ENCODE data around the gene OVCA2.

Gene OVCA2

DNA sequence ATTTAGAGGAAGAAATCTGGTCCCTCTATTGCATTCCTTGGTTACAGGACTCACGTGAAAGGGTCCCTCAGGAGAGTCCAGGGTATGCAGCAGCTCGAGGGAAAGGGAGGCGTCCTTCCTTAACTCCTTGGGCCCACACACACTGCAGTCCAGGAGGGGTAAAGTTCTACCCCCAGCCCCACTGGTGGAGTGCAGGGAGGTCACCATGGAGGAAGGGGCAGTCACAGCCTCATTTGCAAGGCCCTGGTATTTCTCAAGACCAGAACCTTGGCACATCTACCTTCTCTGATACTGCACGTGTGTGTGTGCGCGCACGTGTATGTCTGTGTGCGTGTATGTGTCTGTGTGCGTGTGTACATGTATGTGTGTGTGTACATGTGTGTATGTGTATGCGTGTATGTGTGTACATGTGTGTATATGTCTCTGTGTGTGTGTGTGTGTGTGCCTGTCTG, 24.2 kb downstream of the OVCA2 start:
- DNase-seq: no peak

DNA sequence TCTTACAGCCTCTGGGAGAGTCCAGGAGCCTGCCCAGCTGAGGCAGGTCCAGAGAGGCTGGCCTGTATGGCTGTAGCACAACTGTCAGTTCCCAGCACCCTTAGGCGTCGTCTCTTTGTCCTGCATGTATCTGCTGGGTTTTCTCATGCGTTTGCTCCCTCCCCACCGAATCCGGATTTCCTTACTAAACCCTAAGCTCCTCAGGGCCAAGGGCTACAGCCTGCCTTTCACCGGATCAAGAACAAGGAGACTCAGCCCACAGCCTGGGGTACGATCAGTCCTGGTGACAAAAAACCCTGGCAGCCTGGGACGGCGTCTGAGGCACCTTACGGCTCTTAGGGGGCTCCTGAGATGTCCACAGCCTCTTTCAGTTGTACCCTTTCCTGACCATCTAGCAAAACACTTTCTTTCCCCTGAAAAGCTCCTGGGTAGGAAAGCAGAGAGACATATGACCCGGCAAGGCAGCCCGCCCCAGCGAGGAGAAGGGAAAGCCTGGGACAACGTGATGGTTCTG, 25.3 kb downstream of the OVCA2 start:
- no peak for DNase-seq

DNA sequence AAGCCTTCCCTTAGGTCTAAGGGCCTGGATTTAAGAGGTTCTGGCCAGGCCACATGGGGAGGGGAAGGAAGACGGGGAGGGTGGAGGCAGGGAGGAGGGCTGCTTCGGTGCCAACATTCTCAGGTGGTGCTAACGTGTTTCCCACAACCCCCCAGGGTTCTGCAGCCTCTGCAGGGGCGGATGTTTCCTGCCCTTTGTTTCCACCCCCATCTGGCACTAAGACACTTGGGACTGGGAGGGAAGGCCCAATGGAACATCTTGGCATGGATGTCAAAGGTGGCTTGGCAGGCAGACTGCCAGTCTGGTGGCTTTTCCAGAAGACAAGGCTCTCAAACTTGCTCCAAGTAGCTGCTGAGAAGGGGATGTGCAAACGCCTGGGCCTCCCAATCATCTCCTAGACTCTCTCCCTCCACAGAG, 25.8 kb downstream of the OVCA2 start:
- DNase-seq: no peak

DNA sequence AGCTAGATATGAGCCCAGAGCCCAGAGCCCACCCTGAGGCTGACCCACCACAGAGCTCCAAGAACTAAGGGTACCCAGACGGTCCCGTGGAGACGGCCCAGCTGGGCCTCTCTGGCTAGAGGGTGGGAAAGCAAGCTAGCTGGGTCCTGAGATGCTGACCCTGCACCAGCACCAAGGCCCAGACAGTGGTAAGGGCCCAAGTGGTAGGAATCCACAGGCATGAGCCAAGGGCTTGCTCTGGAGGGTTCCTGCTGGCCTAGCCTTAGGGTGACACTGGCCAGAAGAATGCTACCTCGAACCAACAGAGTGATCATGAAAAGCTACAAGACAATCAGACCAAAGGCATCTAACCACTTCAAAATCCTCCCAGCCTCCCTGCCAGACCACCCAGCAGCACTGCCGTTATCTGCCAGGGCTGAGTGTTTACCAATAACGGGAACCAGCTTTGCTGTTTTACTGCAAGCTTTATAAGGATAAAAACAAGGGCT, 26.3 kb downstream of the OVCA2 start:
- DNase-seq: no peak

DNA sequence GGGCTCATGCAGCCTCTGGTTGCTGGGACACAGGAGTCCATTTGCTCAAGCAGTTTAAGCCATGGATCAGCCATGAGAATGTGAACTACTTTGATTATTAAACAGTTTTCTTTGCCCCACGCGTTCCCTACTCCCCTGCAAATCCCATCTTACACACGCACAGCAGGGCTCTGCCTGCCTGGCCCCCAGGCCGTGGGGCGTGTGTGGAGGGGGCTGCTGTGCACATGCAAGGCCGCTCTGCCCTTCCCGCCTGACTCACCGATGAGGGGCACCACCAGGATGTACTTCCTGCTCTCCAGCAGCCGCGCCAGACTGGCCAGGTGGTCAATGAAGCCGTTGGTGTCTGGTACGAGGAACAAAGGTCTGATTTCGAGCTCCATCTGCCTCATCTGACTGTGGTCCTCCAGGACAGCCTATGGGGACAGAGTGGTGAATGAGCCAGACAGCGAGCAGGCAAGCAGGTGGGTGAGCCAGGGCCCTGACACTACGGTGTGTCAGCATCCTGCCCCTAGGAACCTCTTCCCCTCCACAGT, 26.8 kb downstream of the OVCA2 start:
- DNase-seq: no peak

DNA sequence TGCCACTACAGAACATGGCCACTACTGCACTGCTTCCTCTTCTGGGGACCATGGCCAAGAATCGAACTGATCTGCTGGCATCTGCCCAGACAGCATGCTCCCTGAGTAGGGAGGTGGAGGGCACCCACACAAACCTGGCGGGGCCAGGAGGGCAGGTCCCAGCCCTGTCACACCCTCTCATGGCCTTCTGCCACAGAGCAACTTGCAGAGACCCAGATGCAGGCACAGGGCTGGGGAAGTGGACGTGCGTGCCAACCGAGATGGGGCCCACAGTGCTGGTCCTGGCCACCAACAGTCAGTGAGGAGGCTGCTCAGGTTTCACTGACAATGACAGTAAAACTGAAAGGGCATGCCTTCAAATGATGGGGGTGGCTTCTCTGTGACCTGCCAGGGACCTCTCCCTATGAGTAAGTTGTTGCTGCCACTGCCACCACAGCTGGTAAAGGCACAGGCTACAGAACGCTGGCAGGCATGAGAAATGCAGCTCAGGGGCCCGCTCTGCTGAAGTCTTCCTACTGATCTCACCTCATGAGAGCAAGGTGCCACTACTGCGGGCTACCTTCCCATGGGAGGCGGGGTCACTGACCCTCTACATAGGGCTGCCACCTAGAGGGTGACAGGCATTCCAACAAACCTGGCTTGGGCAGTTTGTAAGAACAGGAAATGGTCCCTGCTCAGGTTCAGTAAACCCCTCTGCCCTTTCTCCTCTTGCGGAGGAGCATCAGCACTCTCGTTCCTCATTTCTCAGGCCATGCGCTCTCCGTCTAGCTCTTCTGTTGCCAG, 28.6 kb downstream of the OVCA2 start:
- no peak for DNase-seq

DNA sequence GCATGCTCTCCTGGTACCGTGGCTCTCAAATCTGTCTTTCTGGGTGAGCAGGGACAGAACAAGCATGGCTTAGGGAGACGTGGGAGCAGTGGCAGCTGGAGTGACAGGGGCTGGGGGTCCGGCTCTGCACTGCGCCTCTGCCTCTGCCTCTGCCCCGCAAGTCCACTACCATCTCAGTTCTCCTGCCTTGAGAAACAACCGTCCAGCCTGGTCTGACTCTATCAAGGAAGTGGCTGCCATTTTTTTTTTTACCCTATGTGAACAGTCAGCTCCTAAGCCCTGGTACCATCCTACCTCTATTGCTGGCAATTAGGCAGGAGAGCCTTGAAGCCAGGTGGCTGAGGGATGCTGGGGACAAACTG, 29.2 kb downstream of the OVCA2 start:
- DNase-seq: no peak

DNA sequence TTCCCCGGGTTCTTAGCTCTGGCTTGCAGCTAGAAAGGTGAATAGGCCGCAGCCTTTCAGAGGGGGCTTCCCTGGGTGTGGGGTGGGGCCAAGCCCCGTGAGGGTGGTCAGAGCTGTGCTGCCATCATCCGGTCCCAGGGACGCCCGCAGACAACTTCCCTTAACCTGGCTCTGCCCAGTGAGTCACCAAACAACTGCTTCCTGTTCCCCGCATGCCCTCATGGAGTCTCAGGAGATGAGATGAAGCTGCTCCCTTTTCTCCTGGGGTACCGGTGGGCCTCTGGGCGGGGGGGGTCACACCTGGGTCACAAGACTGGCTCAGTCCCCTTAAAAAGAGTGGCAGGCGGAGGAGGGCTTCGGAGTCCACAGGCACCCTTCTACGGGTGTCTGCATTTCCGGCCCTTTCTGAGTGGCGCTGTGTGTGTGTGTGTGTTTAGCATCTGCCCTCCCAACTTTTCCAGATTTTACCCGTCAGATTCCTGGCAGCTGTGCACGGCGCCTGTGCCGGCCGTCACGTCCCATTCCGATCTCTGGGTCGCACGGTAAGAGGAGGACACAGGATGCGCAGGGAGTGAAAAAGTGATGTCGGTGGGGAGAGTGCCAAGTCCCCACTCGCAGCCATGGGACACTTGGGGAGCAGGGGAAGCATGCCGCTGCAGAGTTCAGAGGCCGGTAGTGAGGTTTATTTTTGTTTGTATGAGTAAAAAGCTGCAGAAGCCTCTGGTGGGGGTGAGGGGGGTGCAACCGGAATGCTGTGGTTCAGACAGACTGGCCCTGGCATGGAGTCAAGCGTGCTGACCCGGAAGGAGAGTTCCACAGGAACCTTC, 29.8 kb downstream of the OVCA2 start:
- peak; percentile 39 to 63 (median 60) for DNase-seq

DNA sequence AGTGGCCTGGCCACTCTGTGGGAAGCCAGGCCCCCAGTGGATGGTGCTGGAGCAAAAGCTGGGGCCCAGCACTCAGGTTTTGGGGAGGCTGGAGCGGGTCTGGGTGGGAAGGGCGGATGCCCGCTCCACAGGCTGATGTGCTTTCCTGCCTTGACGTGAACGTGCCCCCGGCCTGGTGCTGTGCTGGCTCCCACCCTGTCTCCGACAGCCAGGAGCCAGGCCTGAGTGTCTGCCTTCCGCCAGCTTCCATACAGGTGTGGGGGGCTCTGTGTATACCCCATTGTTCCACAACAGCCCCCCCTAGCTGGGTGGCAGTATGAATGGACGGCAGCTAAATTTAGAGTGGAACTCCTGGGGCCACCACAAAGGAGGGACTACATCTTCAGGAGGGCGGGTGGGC, 33.1 kb downstream of the OVCA2 start:
- no peak for DNase-seq

DNA sequence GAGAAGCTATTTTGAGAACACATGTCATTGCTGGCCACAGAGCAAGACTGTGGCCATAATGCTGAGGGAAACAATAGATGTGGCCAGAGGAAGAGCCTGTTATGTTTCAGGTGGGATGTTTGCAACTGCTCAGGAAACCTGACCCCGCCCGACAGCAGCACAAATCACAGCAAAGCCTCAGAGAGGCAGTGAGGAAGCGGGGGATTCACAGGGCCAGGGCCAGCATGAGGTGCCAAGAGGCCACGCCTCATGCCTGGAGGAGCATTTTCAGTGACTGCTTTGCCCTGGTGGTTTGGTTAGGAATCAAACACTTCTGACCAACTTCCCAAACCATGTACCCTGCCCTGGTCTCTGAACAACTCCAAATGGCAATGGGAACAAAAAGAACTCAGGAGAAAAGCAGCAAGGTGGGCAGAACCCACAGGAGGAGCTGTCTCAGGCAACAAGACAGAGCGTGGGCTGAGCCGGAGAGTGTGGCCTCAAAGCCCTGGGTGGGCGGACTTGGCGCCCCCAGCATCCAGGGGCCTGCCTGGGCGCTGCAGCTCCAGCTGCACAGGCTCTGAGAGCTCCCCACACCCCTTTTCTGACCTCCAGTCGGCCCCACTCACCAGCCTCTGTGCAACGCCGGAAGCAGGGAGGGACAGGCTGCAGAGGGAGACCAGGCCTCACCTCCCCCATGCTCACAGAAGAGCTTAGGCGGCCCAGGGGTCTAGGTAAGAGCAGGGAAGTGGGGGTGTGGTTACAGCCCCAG, 33.7 kb downstream of the OVCA2 start:
- no peak for DNase-seq

DNA sequence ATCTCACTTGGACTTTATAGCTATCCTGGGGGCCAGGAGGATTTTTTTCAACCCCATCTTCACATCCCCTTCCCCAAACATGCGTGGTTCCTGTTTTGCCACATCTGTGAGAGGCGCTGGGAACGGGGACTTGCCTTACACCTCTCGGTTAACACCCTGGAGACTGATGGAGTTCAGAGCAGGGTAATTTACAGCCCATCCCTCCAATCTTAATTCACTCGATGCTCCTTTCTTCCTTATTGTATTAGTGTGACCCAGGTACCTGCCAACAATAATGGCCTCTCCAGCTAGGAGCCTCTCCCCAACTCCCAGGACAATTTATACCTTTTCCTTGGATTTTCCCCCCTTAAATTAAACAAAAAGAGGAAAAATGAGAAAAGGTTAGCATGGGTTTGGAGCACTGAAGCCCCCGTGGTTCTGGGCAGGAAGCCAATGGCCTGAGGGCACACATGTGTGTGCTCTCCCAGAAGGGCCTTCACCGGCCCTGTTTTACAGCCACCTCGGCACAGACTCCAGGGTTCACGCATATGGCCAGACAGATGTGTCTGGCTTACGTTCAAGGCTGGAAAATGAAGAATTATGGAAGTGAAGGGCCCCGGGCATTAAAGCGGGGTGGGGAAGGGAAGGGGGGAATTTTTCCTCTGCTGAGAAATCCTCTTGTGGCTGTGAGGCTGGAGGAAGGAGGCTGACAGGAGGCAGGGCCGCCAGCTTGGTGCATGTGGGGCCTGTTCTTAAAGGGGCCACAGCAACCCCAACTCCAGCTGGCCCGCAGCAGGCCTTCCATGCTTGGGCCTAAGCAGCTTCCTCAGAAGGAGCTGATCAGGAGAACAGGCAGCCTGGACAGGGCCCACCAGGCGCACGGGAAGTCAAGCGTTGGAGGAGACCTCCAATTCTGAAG, 34.5 kb downstream of the OVCA2 start:
- no peak for DNase-seq

DNA sequence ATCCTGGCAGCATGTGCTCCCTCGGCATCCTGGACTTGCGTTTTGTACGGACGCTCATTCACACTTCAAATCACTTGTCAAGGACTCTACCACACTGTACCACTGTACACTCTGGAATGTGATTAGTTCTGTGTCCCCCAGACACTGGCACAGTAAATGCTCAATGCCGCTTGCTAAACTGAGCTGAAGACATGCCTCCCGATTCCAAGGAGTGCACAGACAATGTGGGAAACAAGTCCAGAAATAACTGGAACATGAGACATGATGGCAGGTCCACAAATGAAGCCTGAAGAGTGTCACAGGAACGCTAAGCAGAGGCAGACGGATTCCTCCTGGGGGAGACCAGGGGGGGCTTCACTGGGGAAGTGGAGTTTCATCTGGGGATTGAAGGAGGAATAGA, 35.2 kb downstream of the OVCA2 start:
- no peak for DNase-seq

DNA sequence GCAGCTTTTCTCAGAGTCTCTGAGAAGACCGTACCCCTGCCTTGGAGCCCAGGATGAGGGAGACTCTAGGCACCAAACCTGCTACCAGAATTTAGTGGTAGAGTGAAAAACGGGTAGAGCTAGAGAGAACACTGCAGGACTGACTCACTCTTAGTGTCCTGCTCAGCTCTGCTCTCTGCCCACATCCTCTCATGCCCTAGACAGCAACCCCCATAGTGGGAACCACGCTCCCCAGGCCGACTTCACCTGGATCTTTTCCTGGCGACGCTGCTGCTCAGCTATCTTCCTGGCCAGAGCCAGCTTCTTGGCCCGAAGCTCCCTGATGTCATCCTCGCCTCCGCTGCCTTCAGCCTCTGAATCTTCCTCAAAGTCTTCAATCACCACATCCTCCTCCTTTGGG, 39.7 kb downstream of the OVCA2 start:
- no peak for DNase-seq

DNA sequence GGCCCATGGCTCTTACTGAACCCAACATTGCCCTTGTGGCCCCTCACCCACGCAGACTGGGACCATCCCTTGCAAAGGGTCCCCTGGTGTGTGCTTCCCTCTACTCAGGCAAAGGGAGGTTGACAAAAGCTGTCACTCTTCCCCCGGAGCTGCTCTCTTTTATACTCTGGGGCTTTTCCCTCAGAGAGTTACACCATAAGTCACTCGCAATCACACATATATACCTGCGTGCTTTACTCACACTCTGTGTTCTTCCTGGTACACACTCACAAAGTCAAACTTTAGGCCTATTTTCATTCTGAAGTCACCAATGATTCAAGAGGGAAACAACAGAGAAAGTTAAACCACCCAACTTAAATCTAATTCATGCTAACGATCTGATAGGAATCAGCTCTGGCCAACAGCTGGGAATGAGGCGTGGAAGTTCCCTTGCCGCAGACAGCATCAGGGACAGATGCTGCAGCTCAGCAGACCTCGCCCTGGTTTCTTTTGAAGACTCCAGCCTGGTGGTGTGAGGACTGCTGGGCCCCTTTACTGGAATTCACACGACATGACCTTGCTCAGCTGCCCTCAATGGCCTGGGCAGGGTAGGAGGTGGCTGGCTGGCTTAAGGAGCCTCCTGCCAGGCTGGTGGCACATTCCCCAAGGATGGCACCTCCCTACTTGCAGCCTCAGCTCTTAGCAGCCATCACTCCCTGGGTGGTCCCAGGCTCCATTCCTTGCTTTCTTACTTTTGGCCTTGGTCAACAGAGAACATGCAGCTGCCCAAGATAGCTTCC, 40.4 kb downstream of the OVCA2 start:
- DNase-seq: no peak

DNA sequence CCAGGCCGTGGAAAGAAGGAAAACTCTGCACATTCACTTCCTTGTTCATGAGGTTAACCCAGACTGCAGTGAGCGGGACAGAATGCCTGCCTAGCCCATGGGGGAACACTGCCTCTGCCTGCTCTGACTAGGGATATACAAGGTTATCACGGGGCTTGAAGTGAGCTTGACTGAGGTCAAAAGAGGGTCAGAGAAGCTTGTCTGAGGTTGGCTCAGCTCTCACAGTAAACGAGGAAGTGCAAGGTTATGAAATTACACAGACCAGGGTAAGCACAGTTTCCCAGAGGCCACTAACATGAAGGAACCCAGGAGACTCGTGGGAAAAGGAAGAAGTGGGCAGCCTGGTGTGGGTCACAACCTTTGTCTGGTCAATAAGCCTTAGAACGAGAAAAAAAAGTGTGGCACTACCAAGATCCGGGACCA, 41.8 kb downstream of the OVCA2 start:
- peak; percentile 93 to 99 (median 96) for DNase-seq

DNA sequence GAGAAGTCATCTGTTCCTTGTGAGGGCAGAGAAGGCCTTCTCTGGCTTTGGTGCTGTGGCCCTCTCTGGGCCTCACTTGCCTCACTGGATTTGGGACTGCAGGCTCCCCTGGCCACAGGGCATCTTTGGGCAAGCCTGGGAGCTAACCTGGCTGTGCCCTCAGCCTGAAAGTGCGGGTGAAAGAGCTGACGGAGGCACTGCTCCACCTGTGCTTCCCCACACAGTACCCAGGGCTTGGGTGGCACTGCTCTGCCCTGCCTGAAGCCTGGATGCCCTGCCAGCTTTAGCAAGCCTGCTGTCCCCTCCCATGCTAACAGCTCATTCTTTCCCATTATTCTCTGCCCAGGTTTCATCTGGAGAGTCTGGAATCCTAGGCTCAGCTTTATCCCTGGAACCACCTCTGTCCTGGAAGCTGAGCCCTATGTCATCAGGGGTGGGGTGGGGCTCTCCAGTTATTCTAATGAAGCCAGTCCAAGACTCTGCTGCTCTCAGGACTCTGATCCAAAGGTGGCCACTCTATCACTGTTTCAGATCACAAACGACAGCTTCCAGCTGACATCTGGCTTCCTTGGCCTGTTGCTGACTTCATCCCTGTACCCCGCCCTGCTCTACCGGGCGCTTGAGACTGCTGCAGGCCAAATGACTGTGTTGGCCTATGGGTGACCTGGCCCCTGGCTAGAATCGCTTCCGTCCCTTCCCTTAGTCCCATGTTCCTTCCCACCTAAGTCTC, 42.4 kb downstream of the OVCA2 start:
- DNase-seq: no peak

DNA sequence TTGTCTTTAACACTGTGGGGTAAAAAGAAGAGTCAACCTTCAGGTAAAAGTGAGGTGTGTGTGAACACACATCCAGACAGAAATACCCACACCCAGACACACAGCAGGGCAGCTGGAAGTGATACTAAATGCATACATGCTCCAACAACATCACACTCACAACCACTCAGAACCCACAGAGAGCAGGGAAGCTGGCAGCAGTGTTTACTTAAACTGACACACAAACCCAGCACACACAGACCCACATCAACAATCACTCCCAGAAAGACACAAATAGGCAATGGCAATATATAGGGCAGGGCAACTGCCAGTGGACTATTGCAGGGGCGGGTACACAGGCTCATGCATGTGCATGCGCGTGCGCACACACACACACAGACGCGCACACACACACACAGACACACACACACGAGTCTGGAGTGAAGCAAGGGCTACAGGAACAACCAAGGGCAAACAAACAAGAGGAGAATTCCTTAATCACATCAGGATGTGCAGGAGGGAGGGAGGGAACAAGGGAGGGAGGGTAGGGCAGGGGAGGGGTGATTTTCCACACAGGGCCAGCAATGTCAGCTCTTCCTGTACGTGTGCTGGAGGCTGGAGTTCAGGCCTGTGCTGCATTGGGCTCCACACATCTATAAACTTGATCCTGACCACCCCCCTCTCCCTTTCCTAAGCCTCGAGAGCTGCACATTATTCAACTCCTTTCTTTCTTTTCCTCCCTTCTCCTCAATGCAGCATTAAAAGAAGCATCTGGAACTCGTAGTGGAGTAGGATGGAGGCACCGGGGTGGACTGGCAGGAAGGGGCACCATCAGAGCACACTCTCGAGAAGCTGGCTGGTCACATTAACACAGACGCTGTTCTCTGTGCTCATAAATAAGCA, 43.2 kb downstream of the OVCA2 start:
- no peak for DNase-seq

DNA sequence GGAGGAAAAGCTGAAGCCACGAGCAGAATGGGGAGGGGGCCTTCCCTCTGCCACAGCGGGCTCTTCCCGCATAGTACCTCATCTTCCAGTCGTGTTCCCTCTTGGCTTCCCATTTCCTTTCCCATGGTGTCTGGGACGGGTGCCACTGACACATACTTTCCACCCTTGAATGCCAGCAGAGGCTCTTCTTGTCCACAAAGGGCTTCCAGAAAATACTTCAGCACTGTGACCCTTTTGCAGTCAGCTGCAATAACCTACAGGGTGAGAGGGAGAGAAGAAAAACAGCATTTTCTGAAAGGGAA, 43.8 kb downstream of the OVCA2 start:
- no peak for DNase-seq

DNA sequence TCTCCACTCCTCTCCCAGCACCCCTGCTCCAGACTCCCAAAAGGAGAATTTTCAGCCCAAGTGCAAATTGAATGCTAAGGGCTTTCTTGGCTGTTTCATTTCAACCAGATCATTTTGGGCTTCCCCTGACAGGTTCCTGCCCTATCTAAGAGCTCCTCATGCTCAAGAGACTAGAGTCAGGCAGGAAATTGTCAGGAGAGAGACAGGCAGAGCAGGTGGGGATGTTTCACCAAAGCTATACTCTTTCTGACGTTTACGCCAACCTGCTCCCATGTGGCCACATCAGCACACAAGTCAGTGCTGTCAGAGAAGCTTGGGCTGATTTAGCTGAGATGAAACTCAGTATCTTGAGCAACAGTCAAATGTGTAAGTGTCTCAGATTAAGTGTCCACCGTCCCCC, 44.5 kb downstream of the OVCA2 start:
- DNase-seq: no peak
